GM21381 (cell line): ENCODE results near the gene PSPN.
"Not testable (repeated sequence)": the region's sequence is repeated elsewhere in the genome, so short reads cannot be mapped to it uniquely, and the experiment has no call there.

Source experiments
- ATAC-seq: cut with Tn5 transposase; IDR thresholded peaks from one replicate; pipeline ENCODE4 v1.9.1; 2021; ENCODE audit warnings: mild to moderate bottlenecking, moderate library complexity; ENCODE audit not compliant: unreplicated experiment

PSPN gene

DNA sequence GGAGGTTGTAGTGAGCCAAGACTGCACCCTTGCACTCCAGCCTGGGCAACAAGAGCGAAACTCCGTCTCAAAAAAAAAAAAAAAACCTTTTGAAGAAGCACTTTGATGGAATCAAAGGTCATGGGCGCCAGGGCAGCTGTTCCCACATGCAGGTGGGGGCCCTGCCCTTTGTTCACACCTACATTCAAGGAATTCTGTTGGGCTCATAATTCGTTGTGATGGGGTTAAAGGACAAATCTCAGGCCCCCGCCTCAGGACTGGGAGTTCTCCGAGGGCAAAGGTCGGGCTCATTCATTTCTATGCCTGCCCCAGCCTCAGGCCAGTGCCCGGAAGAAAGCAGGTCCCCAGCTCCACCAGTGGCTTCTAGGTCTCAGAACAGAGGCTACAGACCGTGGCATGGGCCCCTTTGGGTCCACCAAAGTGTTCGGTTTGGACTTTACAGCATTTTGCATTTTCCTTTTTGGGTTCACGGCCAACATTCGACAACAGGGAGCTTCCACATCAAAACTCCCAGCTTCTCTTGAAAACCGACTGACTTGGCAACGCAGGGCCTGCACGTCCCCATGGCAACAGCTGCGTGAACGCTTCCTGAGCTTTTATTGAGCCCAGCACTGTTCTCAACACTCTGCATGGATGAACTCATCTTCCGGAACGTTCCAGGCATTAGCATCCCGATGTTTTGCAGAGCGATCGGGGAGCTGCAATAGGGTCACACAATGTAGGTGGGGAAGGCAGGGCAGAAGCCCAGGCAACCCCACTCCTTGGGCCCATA, 27.3 kb upstream of the PSPN start:
- no peak for ATAC-seq

DNA sequence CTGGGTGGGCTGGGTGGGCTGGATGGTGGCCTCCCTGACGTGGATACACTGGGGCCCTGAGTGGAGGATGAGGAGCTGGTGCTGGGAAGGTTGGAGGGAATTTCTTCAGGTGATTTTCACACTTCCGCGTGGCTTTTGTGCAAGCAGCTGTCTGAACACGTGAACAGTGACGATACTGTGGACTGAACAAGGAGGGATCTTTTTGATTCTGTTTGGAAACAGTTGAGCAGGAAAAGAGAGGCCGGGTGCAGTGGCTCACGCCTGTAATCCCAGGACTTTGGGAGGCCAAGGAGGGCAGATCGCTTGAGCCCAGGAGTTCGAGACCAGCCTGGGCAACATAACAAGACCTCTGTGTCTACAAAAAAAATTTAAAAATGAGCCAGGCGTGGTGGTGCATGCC, 26.3 kb upstream of the PSPN start:
- ATAC-seq, result no peak

DNA sequence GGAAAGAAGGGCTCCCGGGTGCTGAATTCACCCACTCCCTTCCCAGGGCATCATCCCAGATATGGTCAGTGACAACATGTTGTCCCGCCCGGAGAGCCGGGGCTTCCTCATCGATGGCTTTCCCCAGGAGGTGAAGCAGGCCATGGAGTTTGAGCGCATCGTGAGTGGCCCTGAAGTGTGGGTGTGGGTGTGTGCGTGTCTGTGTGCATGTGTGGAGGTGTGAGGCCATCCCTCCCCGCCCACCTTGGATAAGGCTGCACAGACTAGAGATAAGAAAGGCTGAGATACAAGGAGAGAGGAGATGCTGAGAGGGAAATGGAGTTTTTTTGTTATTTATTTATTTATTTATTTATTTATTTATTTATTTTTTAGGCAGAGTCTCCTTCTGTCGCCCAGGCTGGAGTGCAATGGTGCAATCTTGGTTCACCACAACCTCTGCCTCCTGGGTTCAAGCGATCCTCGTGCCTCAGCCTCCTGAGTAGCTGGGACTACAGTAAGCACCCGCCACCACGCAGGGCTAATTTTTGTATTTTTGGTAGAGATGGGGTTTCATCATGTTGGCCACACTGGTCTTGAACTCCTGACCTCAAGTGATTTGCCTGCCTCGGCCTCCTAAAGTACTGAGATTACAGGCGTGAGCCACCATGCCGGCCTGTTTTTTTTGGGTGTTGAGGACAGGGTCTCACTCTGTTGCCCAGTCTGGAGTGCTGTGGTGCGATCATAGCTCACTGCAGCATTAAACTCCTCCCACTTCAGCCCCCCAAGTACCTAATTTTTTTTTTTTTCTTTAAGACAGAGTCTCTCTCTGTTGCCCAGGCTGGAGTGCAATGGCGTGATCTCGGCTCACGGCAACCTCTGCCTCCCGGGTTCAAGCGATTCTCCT, 24.6 kb upstream of the PSPN start:
- not testable (repeated sequence) for ATAC-seq

- no peak for ATAC-seq
These were observed 20.6 kb upstream of the PSPN start for GRCh38 chr19:6396305-6396704.

GRCh38 chr19:6394831-6395230, 19.1 kb upstream of the PSPN start:
- no peak for ATAC-seq

- ATAC-seq, result peak; percentile 5
These were observed 18.3 kb upstream of the PSPN start for GRCh38 chr19:6393983-6394412.

DNA sequence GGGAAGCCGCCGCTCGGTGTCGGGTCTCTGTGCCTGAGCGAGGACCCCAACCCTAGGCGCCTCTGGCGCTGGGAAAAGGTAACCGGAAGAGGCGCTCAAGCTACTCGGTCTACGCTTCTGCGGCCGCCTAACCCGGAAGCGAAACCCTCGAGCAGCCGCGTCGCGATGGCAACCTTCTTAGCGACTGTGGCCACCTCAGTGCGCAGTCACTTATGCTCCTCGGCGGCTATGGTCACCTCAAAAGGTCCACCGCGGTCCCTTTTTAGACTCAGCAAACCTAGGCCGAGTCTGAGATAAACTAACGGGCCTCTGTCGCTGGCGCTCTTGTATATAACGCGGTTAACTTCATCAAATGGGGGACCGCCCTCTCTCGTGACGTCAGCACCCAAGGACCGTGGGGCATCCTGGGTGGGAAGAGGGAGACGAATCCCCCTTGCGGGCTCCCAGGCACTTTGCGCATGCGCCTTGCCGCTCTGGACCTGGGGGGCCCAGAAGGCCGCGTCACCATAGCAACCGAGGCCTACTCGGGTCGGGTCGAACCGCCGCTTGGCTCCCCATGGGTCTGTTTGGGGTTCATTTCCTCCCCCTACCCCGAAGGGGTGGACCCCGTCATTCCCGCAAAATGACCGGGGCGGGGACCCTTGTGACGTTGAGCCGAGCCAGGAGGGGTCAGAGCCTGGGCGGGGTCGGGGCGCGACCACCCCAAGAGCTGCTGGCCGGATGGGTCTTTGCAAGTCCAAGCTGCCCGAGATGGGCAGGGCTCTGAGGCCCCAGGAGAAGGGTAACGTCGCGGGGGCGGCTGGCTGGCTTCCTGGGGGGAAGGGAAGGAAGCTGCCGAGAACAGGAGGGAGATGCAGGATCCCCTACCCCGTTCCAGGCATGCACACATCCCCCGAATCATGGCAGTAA, 17.6 kb upstream of the PSPN start, which contains the start of gene GTF2F1:
GTF2F1 (minus strand) TSS at position 91 of the 909 bp plus-strand sequence. CDS start 169 bp downstream, outside the sequence.
- peak; percentile 82 for ATAC-seq

- no peak for ATAC-seq
These were observed 16.7 kb upstream of the PSPN start for GRCh38 chr19:6392221-6393073.

GRCh38 chr19:6387372-6387771, 11.6 kb upstream of the PSPN start:
- no peak for ATAC-seq

DNA sequence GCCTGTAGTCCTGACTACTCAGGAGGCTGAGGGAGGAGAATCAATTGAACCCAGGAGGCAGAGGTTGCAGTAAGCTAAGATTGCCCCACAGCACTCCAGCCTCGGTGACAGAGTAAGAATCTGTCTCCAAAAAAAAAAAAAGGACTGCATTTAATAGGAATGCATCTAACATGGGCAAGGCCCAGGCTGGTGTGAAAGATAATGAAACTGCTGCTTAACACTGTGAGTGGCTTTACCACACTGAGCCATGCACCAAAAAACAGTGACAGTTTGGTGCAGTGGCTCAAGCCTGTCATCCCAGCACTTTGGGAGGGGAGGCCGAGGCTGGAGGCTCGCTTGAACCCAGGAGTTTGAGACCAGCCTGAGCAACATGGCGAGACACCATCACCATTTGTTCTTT, 8.6 kb upstream of the PSPN start:
- no peak for ATAC-seq

DNA sequence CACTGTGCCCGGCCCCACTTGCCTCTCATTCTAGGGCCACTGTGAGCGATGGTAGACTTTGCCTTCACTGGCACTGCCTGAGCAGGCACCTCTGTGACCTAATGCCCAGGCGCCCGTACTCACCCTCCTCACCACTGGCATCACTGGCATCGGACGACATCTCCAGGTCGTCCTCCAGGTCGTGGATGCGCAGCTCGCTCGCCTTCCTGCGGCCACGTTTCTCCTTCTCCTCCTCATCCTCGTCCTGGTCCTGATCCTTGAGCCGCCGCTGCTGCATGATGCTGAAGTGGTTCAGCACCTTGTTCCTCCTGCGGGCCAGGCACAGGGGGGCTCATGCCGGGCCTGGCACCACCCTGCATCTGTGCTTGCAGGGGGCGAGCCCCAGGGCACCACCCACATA, 7.5 kb upstream of the PSPN start:
- no peak for ATAC-seq

- ATAC-seq, result no peak
These were observed 5.5 kb upstream of the PSPN start for GRCh38 chr19:6381030-6381750.

- no peak for ATAC-seq
These were observed 4.0 kb upstream of the PSPN start for GRCh38 chr19:6379744-6380143.

DNA sequence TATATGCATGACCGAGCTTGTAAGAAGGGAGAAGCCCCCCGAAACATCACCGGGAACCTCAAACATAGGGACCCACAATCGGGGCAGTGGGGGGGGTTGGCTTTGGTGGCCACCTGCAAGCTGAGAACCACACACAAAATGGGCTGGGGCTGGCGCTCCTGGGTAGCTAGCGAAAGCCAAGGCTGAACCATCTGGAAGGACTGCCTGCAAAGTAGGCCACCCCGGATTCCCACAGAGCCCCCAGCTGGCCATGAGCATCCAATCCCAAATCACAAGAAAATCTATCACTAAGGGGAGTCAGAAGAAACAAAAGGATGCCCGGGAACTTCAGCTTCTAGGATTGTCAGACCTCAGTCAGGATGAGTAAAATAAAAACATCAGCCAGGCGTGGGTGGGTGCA, 2.8 kb upstream of the PSPN start:
- ATAC-seq, result no peak

DNA sequence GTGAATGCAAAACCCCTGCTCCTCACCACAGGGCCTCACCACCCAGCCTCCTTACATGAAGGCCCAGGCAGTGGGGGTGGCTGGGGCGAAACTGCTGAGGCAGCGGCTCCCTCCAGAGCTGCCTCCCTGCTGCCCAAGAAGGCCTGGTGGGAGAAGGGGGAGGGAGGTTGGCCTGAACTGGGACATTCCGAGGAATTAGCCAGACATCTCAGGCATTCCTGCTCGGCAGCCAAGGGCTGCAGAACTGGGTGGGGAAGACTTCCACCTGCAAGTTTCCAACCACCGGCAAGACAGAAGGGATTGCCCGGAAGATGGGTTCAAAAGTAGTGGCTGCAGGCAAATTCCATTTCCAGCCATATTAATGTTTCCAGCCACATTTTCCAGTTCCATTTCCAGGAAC, 2.3 kb upstream of the PSPN start:
- ATAC-seq, result no peak

GRCh38 chr19:6376512-6377190, 918 bp upstream of the PSPN start:
- no peak for ATAC-seq

DNA sequence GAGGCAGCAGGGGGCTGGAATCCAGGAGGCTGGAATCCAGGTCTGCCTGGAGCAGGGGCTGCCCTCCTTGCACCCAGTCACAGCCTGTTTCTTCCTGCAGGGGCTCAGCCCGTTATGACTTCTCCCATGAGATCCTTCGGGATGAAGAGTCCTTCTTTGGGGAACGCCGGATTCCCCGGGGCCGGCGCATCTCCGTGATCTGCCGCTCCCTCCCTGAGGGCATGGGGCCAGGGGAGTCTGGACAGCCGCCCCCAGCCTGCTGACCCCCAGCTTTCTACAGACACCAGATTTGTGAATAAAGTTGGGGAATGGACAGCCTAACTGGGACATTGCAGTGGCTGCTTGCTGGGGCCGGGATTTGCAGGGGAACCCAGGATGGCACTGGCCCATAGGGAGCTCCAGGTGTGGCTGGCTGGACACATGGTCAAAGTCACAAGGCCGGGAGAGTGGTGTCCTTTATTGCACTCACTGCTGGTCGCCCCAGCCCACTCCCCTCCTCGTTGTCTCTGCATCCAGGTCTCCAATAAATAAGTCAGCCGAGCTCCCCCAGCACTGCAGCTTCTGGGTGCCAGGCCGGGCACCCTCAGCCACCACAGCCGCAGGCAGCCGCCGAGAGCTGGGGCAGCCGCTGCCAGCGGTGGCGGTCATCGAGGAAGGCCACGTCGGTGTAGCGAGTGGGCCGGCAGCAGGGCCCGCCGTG, 872 bp downstream of the PSPN start:
- ATAC-seq, result no peak

- no peak for ATAC-seq
These were observed 1.5 kb downstream of the PSPN start for GRCh38 chr19:6374161-6374709.
